Effector memory CD4-positive, alpha-beta T cell (primary cell): ENCODE results near the gene PGAP3.
"Not testable (repeated sequence)": the region's sequence is repeated elsewhere in the genome, so short reads cannot be mapped to it uniquely, and the experiment has no call there.

ENCODE experiments used
- DNase-seq, 3 donors: peaks; one replicate each; pipeline ENCODE4 v3.0.0-alpha.2; 2020
- H3K27ac ChIP-seq: 2 replicates; pipeline ENCODE4 v1.7.0; 2013; ENCODE audit warnings: mild to moderate bottlenecking, low read length, moderate library complexity; ENCODE audit not compliant: insufficient read depth, poor library complexity, severe bottlenecking
- H3K27me3 ChIP-seq: replicated peaks from 2 replicates; pipeline ENCODE4 v1.7.0; 2013; ENCODE audit warnings: mild to moderate bottlenecking, low read length; ENCODE audit not compliant: insufficient read depth, control insufficient read depth, poor library complexity, severe bottlenecking
- H3K36me3 ChIP-seq: 2 replicates; pipeline ENCODE4 v1.7.0; 2013; ENCODE audit warnings: mild to moderate bottlenecking, low read length, moderate library complexity; ENCODE audit not compliant: control insufficient read depth, insufficient read depth
- H3K4me1 ChIP-seq: 2 replicates; pipeline ENCODE4 v1.7.0; 2013; ENCODE audit warnings: low read length, mild to moderate bottlenecking; ENCODE audit not compliant: control insufficient read depth, insufficient read depth, poor library complexity, severe bottlenecking
- H3K4me3 ChIP-seq: 2 replicates; pipeline ENCODE4 v1.7.0; 2013; ENCODE audit warnings: low read length, low read depth, mild to moderate bottlenecking; ENCODE audit not compliant: insufficient read depth, poor library complexity, severe bottlenecking
- H3K9me3 ChIP-seq: 2 replicates; pipeline ENCODE4 v1.7.0; 2013; ENCODE audit warnings: mild to moderate bottlenecking, low read length, moderate library complexity; ENCODE audit not compliant: control insufficient read depth

Gene PGAP3

DNA sequence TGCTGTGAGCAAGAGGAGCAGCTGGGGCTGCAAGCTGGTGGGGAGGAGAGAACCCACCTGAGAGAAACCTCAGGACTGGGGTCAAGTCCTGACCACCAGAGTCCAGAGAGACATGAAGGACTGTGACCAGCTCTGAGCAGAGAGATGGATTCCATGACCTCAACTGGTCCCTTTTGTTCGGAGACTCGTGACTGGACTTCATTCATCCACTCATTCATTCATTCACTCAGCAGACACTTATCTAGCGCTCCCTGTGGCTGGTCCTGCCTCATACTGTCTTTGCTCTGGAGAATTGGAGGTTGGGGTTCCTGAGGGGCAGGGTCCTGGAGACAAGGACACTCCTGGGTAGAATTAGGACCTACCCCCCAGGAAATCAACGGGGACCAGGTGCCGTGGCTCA is 16.1 kb upstream of the PGAP3 start:
- Histone ChIP-seq H3K9me3 (no peaks in the 10 kb centered on the region), H3K36me3 (no peaks in the 10 kb centered on the region), H3K27ac (no peak overlapping the region), H3K4me3 (no peak overlapping the region), H3K4me1 (peaks cover 14% of the 10 kb centered on the region), H3K27me3 (peaks cover 27% of the 10 kb centered on the region)
- no peak for DNase-seq

DNA sequence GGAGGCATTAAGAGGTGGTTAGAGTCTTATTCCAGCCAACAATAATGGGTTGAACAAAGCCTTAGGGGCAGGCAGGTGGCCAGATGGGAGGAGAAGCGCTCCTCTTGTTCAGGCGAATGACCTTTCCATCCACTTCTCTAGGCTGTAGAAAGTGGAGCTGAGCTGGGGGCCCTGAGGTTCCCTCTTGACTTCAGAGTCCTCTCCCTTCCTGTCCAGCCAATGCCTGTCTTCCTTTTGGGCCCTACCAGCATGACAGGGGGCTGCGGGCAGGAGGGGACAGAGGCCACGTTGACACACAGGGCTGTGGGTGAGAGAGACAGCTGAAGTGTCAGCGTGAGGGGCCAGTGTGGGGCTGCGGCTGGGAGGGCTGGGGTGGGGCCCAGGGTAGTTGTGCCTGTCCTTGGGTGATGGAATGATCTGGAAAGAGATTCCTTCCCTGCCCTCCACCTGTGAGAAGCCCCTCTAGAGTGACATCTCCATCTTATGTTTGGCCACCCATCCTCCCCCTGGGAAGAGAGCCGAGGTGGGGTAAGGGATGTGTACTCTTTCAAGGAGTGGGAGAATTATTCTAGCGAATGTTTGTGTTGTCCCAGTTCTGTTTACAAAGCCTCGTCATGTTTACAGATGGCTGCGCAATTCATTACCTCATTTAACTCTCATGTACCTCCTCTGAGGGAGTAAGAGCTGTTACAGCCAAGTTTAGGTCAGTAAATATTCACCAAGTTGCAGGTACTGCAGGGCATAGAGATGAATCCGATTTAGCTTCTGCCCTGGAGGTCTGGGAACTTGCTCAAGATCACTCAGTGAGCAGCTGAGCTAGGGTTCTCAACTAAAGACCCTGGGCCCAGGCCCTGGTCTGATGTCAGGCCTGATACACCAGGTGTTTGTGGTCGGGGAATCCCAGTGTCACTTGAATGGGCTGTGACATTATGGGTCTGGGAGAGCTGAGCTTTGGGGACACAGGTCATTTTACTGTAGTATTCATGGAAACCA is 15.3 kb upstream of the PGAP3 start:
- Histone ChIP-seq H3K27ac (no peak overlapping the region), H3K9me3 (no peaks in the 10 kb centered on the region), H3K36me3 (no peaks in the 10 kb centered on the region), H3K4me3 (no peak overlapping the region), H3K4me1 (peaks cover 14% of the 10 kb centered on the region), H3K27me3 (peaks cover 27% of the 10 kb centered on the region)
- DNase-seq = no peak

GRCh38 chr17:39701784-39702422 is 14.0 kb upstream of the PGAP3 start:
- no peak for DNase-seq
- H3K4me1 ChIP-seq = peaks cover 7% of the 10 kb centered on the region
- H3K27me3 ChIP-seq = peaks cover 27% of the 10 kb centered on the region
- no peak overlapping the region for H3K27ac ChIP-seq
- H3K36me3 ChIP-seq = no peaks in the 10 kb centered on the region
- no peaks in the 10 kb centered on the region for H3K9me3 ChIP-seq
- H3K4me3 ChIP-seq = no peak overlapping the region

DNA sequence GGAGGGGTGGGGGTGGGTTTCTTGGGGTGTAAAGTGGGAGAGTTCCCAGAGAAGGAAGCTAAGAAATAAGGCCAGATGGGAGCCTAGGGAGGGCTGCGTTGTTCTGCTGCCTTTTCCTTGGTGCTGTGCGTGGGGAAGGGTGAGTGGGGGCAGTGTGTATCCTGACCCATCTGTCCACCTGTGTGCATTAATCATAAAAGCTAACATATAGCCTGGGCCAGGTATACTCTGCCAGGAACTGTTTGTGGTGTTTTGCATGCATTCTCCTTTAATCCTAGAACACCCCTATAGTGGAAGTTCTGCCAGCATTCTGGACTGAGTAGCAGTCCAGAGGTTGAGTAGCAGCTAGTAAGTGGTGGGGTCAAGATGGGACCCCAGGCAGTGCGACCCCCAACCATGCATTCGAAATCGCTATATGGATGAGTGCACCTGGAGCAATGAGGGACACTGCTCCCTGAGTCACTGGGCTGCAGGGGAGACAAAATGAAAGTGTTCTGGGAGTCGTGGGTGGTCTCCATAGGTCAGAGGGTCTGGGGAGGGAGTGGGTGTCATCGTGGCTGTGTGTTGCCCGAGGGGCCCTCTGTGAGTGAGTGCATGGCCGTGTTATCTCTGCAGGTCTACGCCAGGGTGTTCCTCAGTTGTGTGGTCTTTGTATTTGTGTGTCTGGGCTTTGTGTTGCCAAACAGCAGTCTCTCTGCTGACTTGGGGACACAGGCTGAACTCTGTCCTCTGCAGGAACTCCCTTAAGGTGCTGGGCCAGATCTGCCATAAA is 13.3 kb upstream of the PGAP3 start:
- no peaks in the 10 kb centered on the region for H3K36me3 ChIP-seq
- H3K9me3 ChIP-seq = no peaks in the 10 kb centered on the region
- H3K27me3 ChIP-seq = peaks cover 27% of the 10 kb centered on the region
- peaks cover 4% of the 10 kb centered on the region for H3K4me1 ChIP-seq
- no peak for DNase-seq
- no peak overlapping the region for H3K27ac ChIP-seq
- H3K4me3 ChIP-seq = no peak overlapping the region

- Histone ChIP-seq H3K9me3 (no peaks in the 10 kb centered on the region), H3K27me3 (peaks cover 27% of the 10 kb centered on the region), H3K4me1 (peaks cover 4% of the 10 kb centered on the region), H3K4me3 (no peak overlapping the region), H3K27ac (no peak overlapping the region), H3K36me3 (no peaks in the 10 kb centered on the region)
- DNase-seq = no peak
Measured at GRCh38 chr17:39700148-39700987, 12.5 kb upstream of the PGAP3 start.

GRCh38 chr17:39699818-39700147 is 11.9 kb upstream of the PGAP3 start, which contains the start of gene ERBB2:
Gene ERBB2, plus strand, starts transcription at chr17:39700064. Its CDS starts 175 bp downstream, at chr17:39700239.
- no peak for DNase-seq
- Histone ChIP-seq H3K27ac (no peak within 1 kb of the TSS), H3K4me1 (peaks cover 4% of the 10 kb centered on the region), H3K9me3 (no peaks in the 10 kb centered on the region), H3K27me3 (peaks cover 27% of the 10 kb centered on the region), H3K36me3 (no peaks in the 10 kb centered on the region), H3K4me3 (no peak within 1 kb of the TSS)

- H3K4me1 ChIP-seq, H3K9me3 ChIP-seq, H3K36me3 ChIP-seq, H3K4me3 ChIP-seq, DNase-seq, H3K27ac ChIP-seq: not testable (repeated sequence)
- peaks cover 27% of the 10 kb centered on the region for H3K27me3 ChIP-seq
Measured at GRCh38 chr17:39699157-39699817, 11.4 kb upstream of the PGAP3 start.

DNA sequence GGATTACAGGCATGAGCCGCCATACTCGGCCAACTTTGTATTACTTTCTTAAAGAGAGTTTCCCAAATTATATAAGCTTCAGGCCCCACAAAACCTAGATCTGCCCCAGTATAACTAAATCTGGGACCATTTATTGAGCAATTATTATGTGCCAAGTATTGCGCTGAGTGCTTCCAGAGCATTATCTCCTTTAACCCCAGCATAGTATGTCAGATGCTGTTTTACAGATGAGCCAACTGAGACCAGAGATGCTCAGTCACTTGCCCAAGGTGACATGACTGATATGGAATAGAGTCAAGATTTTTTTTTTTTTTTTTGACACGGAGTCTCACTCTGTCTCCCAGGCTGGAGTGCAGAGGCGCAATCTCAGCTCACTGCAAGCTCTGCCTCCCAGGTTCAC is 10.1 kb upstream of the PGAP3 start:
- no peaks in the 10 kb centered on the region for H3K36me3 ChIP-seq
- no peaks in the 10 kb centered on the region for H3K9me3 ChIP-seq
- DNase-seq = no peak

DNA sequence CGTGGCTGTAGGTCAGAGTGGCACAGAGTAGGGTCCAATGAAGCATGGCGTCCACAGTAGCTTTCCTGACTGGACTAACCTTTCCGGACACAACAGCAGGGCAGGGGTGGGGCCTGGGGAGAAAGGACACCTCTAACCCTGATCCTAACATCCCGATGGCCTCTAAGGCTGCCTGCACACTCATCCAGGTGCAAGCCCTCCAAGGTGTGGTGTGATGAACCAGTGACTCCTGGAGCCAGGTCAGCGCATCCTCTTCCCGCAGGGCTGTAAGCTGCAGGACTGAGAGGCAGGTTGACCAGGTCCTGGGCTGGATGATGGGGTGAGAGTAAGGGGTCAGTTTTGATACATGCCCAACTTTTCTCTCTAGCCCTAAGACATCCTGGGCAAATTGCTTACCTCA is 8.9 kb upstream of the PGAP3 start:
- Histone ChIP-seq H3K9me3 (no peaks in the 10 kb centered on the region), H3K36me3 (no peaks in the 10 kb centered on the region), H3K4me3 (no peak overlapping the region), H3K27ac (no peak overlapping the region), H3K4me1 (peaks cover 4% of the 10 kb centered on the region), H3K27me3 (peaks cover 25% of the 10 kb centered on the region)
- no peak for DNase-seq

More for the DNA sequence above, 10.1 kb upstream of the PGAP3 start:
- no peak overlapping the region for H3K27ac ChIP-seq
- H3K4me3 ChIP-seq = no peak overlapping the region
- H3K27me3 ChIP-seq = peaks cover 27% of the 10 kb centered on the region
- H3K4me1 ChIP-seq = peaks cover 4% of the 10 kb centered on the region
